Neural cell (in vitro differentiated cells): Measurements from ENCODE around the gene MAD1L1. TPM values are rescaled to one million over a fixed set of nuclear protein-coding genes. Genes with fewer than 3 reads are reported as not detected.

Experiments
- H2AFZ ChIP-seq: fragments of 200-600, 300-800 bp; sonication (generic), shearing (Covaris generic); 2 replicates; pipeline ENCODE4 v1.6.0; 2014; ENCODE audit warnings: low read depth, mild to moderate bottlenecking, antibody characterized with exemption, low read length, moderate library complexity
- H3F3A ChIP-seq: fragments of 200-600 bp; shearing (Covaris generic); 2 replicates; pipeline ENCODE4 v1.6.1; 2016; ENCODE audit warnings: mild to moderate bottlenecking, moderate library complexity, mixed read lengths, antibody characterized with exemption, low read length; ENCODE audit not compliant: insufficient read depth, poor library complexity, severe bottlenecking
- H3K27ac ChIP-seq: fragments of 200-600, 300-800 bp; sonication (generic), shearing (Covaris generic); 2 replicates; pipeline ENCODE4 v1.5.1; 2014; ENCODE audit warnings: mild to moderate bottlenecking, low read length, moderate library complexity
- H3K27me3 ChIP-seq: fragments of 300-800, 200-600 bp; sonication (generic), shearing (Covaris generic); 2 replicates; pipeline ENCODE4 v1.6.0; 2014; ENCODE audit warnings: mild to moderate bottlenecking, low read depth, low read length, moderate library complexity; ENCODE audit not compliant: insufficient read depth
- H3K36me3 ChIP-seq: fragments of 300-800, 200-600 bp; sonication (generic), shearing (Covaris generic); 2 replicates; pipeline ENCODE4 v1.5.1; 2014; ENCODE audit warnings: mild to moderate bottlenecking, antibody characterized with exemption, low read length, moderate library complexity; ENCODE audit not compliant: insufficient read depth
- H3K4me2 ChIP-seq: fragments of 300-800, 200-600 bp; sonication (generic), shearing (Covaris generic); 2 replicates; pipeline ENCODE4 v1.6.0; 2014; ENCODE audit warnings: mild to moderate bottlenecking, low read length
- H3K4me3 ChIP-seq: fragments of 300-800, 200-600 bp; sonication (generic), shearing (Covaris generic); 2 replicates; pipeline ENCODE4 v1.5.1; 2014; ENCODE audit warnings: mild to moderate bottlenecking, low read length, moderate library complexity
- H3K79me2 ChIP-seq: fragments of 200-600 bp; shearing (Covaris generic); replicated peaks from 2 replicates; pipeline ENCODE4 v1.6.0; 2014; ENCODE audit warnings: mild to moderate bottlenecking, low read length, moderate library complexity; ENCODE audit not compliant: insufficient read depth
- H3K9ac ChIP-seq: fragments of 300-800, 200-600 bp; sonication (generic), shearing (Covaris generic); 2 replicates; pipeline ENCODE4 v1.6.1; 2016; ENCODE audit warnings: mild to moderate bottlenecking, low read length, mixed read lengths
- H3K9me2 ChIP-seq: fragments of 200-600 bp; shearing (Covaris generic); 2 replicates; pipeline ENCODE4 v1.6.1; 2016; ENCODE audit warnings: mild to moderate bottlenecking, low read length, mixed read lengths; ENCODE audit not compliant: insufficient read depth
- H3K9me3 ChIP-seq: fragments of 200-600, 300-800 bp; sonication (generic), shearing (Covaris generic); 2 replicates; pipeline ENCODE4 v1.6.1; 2016; ENCODE audit warnings: mild to moderate bottlenecking, mixed run types, low read length, moderate library complexity, mixed read lengths
- H4K20me1 ChIP-seq: fragments of 200-600 bp; shearing (Covaris generic); 2 replicates; pipeline ENCODE4 v1.6.1; 2016; ENCODE audit warnings: mild to moderate bottlenecking, mixed run types; ENCODE audit not compliant: insufficient read depth
- EP300 ChIP-seq: fragments of 450-650 bp; conservative IDR thresholded peaks from 2 replicates; pipeline ENCODE4 v1.6.1; 2014; ENCODE audit warnings: antibody characterized with exemption, mild to moderate bottlenecking, moderate library complexity; ENCODE audit not compliant: poor library complexity, severe bottlenecking
- EZH2 ChIP-seq: fragments of 200-600, 300-800 bp; shearing (Covaris generic), sonication (generic); IDR thresholded peaks from 2 replicates; pipeline ENCODE4 v1.6.1; 2014; ENCODE audit warnings: antibody characterized with exemption, low read length, borderline replicate concordance, mild to moderate bottlenecking; ENCODE audit not compliant: insufficient read depth, poor library complexity, severe bottlenecking
- MXI1 ChIP-seq: fragments of 450-650 bp; conservative IDR thresholded peaks from 2 replicates; pipeline ENCODE4 v1.6.1; 2014; ENCODE audit warnings: antibody characterized with exemption, mild to moderate bottlenecking; ENCODE audit not compliant: poor library complexity, severe bottlenecking
- POLR2AphosphoS5 ChIP-seq: IDR thresholded peaks from 2 replicates; pipeline ENCODE4 v1.6.1; 2012
- RAD21 ChIP-seq: fragments of 450-650 bp; conservative IDR thresholded peaks from 2 replicates; pipeline ENCODE4 v1.6.1; 2014; ENCODE audit warnings: antibody characterized with exemption, mild to moderate bottlenecking, moderate library complexity
- SMC3 ChIP-seq: fragments of 450-650 bp; conservative IDR thresholded peaks from 2 replicates; pipeline ENCODE4 v1.6.1; 2014; ENCODE audit warnings: antibody characterized with exemption, mild to moderate bottlenecking, moderate library complexity; ENCODE audit not compliant: poor library complexity
- TAF1 ChIP-seq: IDR thresholded peaks from 2 replicates; pipeline ENCODE4 v1.6.1; 2012; ENCODE audit warnings: low read depth
- polyA plus RNA-seq: library from polyadenylated mRNA; depleted of rRNA; stranded (reverse); fragments of >200 nt; gene quantifications from 2 replicates; pipeline ENCODE4 v1.2.3, GENCODE V29; 2014
- TF ChIP-seq, protein P1 (sequence below): IDR thresholded peaks from 2 replicates; pipeline ENCODE4 v1.6.1; 2012; ENCODE audit warnings: borderline replicate concordance
- TF ChIP-seq, protein P2 (sequence below): fragments of 450-650 bp; IDR thresholded peaks from 2 replicates; pipeline ENCODE4 v1.5.1; 2014; ENCODE audit warnings: antibody characterized with exemption, mild to moderate bottlenecking, moderate library complexity; ENCODE audit not compliant: poor library complexity, severe bottlenecking

Gene MAD1L1
- polyA plus RNA-seq, 1 donor from 2014 or later: 31.4 TPM

DNA sequence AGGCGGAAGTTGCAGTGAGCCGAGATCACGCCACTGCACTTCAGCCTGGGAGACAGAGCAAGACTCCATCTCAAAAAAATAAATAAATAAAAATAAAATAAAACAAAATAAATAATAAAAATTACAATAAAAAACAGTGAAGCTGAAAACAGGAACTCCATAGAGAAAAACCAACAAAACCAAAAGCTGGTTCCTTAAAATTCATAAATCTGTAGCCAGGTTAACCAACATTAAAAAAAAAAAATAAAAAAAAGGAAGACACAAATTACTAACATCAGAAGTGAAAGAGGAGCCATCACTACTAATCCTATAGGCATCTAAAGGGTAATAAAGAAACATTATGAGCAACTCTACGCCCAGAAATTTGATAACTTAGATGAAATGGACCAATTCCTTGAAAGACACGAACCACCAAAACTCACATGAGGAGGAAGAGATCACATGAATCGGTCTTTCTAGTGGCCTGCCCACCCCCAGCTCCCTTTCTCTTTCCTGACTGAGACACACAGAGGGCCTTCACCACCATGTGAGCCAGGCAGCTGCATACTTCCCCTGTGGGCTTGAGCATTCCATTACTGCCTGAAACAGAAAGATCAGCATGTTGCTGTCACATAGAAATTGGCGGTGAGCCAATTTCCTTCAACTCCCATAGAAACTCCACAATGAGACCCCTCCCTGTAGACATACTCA, 208.7 kb downstream of the MAD1L1 start:
- H3K4me3 ChIP-seq: no peak overlapping the region
- no peak overlapping the region for H3K27ac ChIP-seq
- H3K4me2 ChIP-seq: no peak overlapping the region
- no peak overlapping the region for H3K9ac ChIP-seq
- H3K36me3 ChIP-seq: peaks cover 4% of the 10 kb centered on the region
- H3K79me2 ChIP-seq: no peaks in the 10 kb centered on the region
- no peaks in the 10 kb centered on the region for H4K20me1 ChIP-seq
- no peak overlapping the region for H2AFZ ChIP-seq
- H3F3A ChIP-seq: no peaks in the 10 kb centered on the region
- peaks cover 9% of the 10 kb centered on the region for H3K9me3 ChIP-seq
- no peaks in the 10 kb centered on the region for H3K27me3 ChIP-seq
- H3K9me2 ChIP-seq: no peaks in the 10 kb centered on the region
- TF ChIP-seq RAD21 (no peak), MXI1 (no peak), POLR2AphosphoS5 (no peak), EZH2 (no peak), EP300 (no peak), SMC3 (no peak), TAF1 (no peak)
- TF ChIP-seq, protein P1, sequence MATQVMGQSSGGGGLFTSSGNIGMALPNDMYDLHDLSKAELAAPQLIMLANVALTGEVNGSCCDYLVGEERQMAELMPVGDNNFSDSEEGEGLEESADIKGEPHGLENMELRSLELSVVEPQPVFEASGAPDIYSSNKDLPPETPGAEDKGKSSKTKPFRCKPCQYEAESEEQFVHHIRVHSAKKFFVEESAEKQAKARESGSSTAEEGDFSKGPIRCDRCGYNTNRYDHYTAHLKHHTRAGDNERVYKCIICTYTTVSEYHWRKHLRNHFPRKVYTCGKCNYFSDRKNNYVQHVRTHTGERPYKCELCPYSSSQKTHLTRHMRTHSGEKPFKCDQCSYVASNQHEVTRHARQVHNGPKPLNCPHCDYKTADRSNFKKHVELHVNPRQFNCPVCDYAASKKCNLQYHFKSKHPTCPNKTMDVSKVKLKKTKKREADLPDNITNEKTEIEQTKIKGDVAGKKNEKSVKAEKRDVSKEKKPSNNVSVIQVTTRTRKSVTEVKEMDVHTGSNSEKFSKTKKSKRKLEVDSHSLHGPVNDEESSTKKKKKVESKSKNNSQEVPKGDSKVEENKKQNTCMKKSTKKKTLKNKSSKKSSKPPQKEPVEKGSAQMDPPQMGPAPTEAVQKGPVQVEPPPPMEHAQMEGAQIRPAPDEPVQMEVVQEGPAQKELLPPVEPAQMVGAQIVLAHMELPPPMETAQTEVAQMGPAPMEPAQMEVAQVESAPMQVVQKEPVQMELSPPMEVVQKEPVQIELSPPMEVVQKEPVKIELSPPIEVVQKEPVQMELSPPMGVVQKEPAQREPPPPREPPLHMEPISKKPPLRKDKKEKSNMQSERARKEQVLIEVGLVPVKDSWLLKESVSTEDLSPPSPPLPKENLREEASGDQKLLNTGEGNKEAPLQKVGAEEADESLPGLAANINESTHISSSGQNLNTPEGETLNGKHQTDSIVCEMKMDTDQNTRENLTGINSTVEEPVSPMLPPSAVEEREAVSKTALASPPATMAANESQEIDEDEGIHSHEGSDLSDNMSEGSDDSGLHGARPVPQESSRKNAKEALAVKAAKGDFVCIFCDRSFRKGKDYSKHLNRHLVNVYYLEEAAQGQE: no peak
- TF ChIP-seq, protein P2, sequence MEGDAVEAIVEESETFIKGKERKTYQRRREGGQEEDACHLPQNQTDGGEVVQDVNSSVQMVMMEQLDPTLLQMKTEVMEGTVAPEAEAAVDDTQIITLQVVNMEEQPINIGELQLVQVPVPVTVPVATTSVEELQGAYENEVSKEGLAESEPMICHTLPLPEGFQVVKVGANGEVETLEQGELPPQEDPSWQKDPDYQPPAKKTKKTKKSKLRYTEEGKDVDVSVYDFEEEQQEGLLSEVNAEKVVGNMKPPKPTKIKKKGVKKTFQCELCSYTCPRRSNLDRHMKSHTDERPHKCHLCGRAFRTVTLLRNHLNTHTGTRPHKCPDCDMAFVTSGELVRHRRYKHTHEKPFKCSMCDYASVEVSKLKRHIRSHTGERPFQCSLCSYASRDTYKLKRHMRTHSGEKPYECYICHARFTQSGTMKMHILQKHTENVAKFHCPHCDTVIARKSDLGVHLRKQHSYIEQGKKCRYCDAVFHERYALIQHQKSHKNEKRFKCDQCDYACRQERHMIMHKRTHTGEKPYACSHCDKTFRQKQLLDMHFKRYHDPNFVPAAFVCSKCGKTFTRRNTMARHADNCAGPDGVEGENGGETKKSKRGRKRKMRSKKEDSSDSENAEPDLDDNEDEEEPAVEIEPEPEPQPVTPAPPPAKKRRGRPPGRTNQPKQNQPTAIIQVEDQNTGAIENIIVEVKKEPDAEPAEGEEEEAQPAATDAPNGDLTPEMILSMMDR: no peak

DNA sequence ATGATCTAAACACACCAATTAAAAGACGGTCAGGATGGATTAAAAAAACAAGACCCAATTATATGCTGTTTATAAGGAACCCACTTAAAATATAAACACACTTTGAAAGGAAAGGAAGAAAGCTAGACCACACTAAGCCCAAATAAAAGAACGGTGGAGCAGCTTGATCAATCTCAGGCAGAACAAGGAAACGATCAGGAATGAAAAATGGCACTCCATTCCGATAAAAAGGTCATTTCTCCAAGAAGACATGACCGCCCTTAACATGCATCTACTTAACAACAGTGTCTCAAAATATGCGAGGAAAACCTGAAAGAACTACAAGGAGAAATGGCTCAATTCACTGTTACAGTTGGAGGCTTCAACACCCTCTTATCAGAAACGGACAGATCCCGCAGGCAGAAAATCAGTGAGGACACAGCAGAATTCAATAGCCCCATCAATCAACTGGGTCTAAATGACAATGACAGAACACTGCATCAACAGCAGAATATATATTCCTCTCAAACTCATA, 210.0 kb downstream of the MAD1L1 start:
- H3K4me3 ChIP-seq: no peak overlapping the region
- no peaks in the 10 kb centered on the region for H3K36me3 ChIP-seq
- no peaks in the 10 kb centered on the region for H3K9me2 ChIP-seq
- no peaks in the 10 kb centered on the region for H4K20me1 ChIP-seq
- H3K4me2 ChIP-seq: no peak overlapping the region
- peaks cover 9% of the 10 kb centered on the region for H3K9me3 ChIP-seq
- no peaks in the 10 kb centered on the region for H3K27me3 ChIP-seq
- H3K27ac ChIP-seq: no peak overlapping the region
- TF ChIP-seq EZH2: no peak
- no peak for TF ChIP-seq EP300
- TF ChIP-seq POLR2AphosphoS5: no peak
- TF ChIP-seq, protein P1: no peak
- TF ChIP-seq MXI1: no peak
- TF ChIP-seq, protein P2: no peak
- TF ChIP-seq SMC3: no peak
- no peak for TF ChIP-seq TAF1
- TF ChIP-seq RAD21: no peak
- no peak overlapping the region for H2AFZ ChIP-seq
- no peaks in the 10 kb centered on the region for H3K79me2 ChIP-seq
- no peak overlapping the region for H3K9ac ChIP-seq
- H3F3A ChIP-seq: no peaks in the 10 kb centered on the region
